OCI-LY1 (cell line): ENCODE measurements around the gene CORIN.
"Not testable (repeated sequence)": the region's sequence is repeated elsewhere in the genome, so short reads cannot be mapped to it uniquely, and the experiment has no call there.

Source experiments
- H2AFZ ChIP-seq: fragments of 200-600 bp; sonication (generic), shearing (Covaris generic); 2 replicates; pipeline ENCODE4 v1.6.0; 2014; ENCODE audit warnings: antibody characterized with exemption, mild to moderate bottlenecking, low read length
- H3F3A ChIP-seq: fragments of 200-600 bp; sonication (generic), shearing (Covaris generic); 2 replicates; pipeline ENCODE4 v1.6.0; 2014; ENCODE audit warnings: mild to moderate bottlenecking, antibody characterized with exemption, low read length, moderate library complexity; ENCODE audit not compliant: insufficient read depth
- H3K27ac ChIP-seq: fragments of 200-600 bp; sonication (generic); 2 replicates; pipeline ENCODE4 v1.5.1; 2014; ENCODE audit warnings: low read length, mixed run types, mild to moderate bottlenecking, low read depth; ENCODE audit not compliant: poor library complexity, severe bottlenecking
- H3K27me3 ChIP-seq: fragments of 200-600 bp; sonication (generic); 2 replicates; pipeline ENCODE4 v1.6.0; 2014; ENCODE audit warnings: antibody characterized with exemption, mild to moderate bottlenecking, low read length, moderate library complexity; ENCODE audit not compliant: insufficient read depth
- H3K36me3 ChIP-seq: fragments of 200-600 bp; sonication (generic); 2 replicates; pipeline ENCODE4 v1.6.1; 2014; ENCODE audit warnings: mild to moderate bottlenecking, antibody characterized with exemption, low read length, moderate library complexity, mixed read lengths; ENCODE audit not compliant: insufficient read depth
- H3K4me1 ChIP-seq: fragments of 200-600 bp; sonication (generic); 2 replicates; pipeline ENCODE4 v1.5.1; 2014; ENCODE audit warnings: mild to moderate bottlenecking, low read length, moderate library complexity; ENCODE audit not compliant: insufficient read depth, severe bottlenecking
- H3K4me2 ChIP-seq: fragments of 200-600 bp; sonication (generic), shearing (Covaris generic); 2 replicates; pipeline ENCODE4 v1.6.1; 2014; ENCODE audit warnings: low read length
- H3K4me3 ChIP-seq: fragments of 200-600 bp; sonication (generic); 2 replicates; pipeline ENCODE4 v1.5.1; 2014; ENCODE audit warnings: low read length, low read depth, mild to moderate bottlenecking, mixed read lengths; ENCODE audit not compliant: poor library complexity, severe bottlenecking
- H3K79me2 ChIP-seq: fragments of 200-600 bp; shearing (Covaris generic); 2 replicates; pipeline ENCODE4 v1.6.1; 2016; ENCODE audit warnings: mixed run types, low read length, mixed read lengths; ENCODE audit not compliant: insufficient read depth
- H3K9ac ChIP-seq: fragments of 200-600 bp; sonication (generic), shearing (Covaris generic); 2 replicates; pipeline ENCODE4 v1.6.1; 2014; ENCODE audit warnings: mild to moderate bottlenecking, low read length, mixed read lengths
- H3K9me2 ChIP-seq: fragments of 200-600 bp; sonication (generic), shearing (Covaris generic); 2 replicates; pipeline ENCODE4 v1.6.1; 2014; ENCODE audit warnings: low read depth, mild to moderate bottlenecking, low read length, mixed read lengths
- H3K9me3 ChIP-seq: fragments of 200-600 bp; shearing (Covaris generic); 2 replicates; pipeline ENCODE4 v1.6.1; 2014; ENCODE audit warnings: low read length, mixed read lengths
- H4K20me1 ChIP-seq: fragments of 200-600 bp; sonication (generic), shearing (Covaris generic); 2 replicates; pipeline ENCODE4 v1.6.0; 2016; ENCODE audit warnings: mild to moderate bottlenecking, low read length; ENCODE audit not compliant: insufficient read depth
- CTCF ChIP-seq: fragments of 200-600 bp; sonication (generic), shearing (Covaris generic); IDR thresholded peaks from 2 replicates; pipeline ENCODE4 v1.5.1; 2017; ENCODE audit warnings: mild to moderate bottlenecking, antibody characterized with exemption, low read length, moderate library complexity, mixed read lengths
- EZH2 ChIP-seq: fragments of 200-600 bp; sonication (generic), shearing (Covaris generic); IDR thresholded peaks from 2 replicates; pipeline ENCODE4 v1.8.0; 2017; ENCODE audit warnings: borderline replicate concordance, mixed run types, mild to moderate bottlenecking, antibody characterized with exemption, low read length, moderate library complexity, mixed read lengths

Gene CORIN

GRCh38 chr4:47550899-47551548 lies 286.8 kb downstream of the CORIN start:
- no peak for TF ChIP-seq EZH2
- TF ChIP-seq CTCF, result no peak
- no peaks in the 10 kb centered on the region for H3K36me3 ChIP-seq
- H3F3A ChIP-seq, result no peaks in the 10 kb centered on the region
- no peaks in the 10 kb centered on the region for H3K4me1 ChIP-seq
- no peak overlapping the region for H3K4me2 ChIP-seq
- H4K20me1 ChIP-seq, result no peaks in the 10 kb centered on the region
- H3K79me2 ChIP-seq, result no peaks in the 10 kb centered on the region
- no peaks in the 10 kb centered on the region for H3K9me2 ChIP-seq
- H3K4me3 ChIP-seq, result no peak overlapping the region
- no peak overlapping the region for H3K9ac ChIP-seq
- H3K9me3 ChIP-seq, result no peaks in the 10 kb centered on the region
- H2AFZ ChIP-seq, result no peak overlapping the region
- H3K27me3 ChIP-seq, result no peaks in the 10 kb centered on the region
- H3K27ac ChIP-seq, result no peak overlapping the region

DNA sequence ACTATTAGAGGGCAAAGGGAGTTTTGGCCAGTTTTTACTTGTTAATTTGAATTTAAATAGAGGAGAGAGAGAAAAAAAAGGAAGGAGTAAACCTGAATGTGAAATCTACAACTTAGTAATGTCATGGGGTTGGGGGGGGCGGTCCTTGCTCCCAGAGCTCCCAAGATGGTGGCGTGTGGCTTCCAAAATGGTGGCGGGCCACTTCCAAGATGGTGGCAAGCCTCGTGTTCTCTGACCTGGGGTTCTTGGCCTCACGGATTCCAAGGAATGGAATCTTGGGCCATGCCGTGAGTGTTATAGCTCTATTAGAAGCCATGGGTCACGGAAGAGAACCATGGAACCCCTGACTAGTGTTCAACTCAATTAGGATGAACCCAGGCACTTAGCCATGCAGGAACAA lies 287.5 kb downstream of the CORIN start:
- H2AFZ ChIP-seq, H3K79me2 ChIP-seq, H3K4me2 ChIP-seq, H3F3A ChIP-seq, H3K9me2 ChIP-seq, H3K27ac ChIP-seq, H4K20me1 ChIP-seq, H3K27me3 ChIP-seq, H3K9me3 ChIP-seq, H3K36me3 ChIP-seq, H3K4me1 ChIP-seq, H3K4me3 ChIP-seq, H3K9ac ChIP-seq: not testable (repeated sequence)
